Measurements from ENCODE around the gene RHOBTB3.

Gene RHOBTB3

GRCh38 chr5:95731571-95732554, 727 bp downstream of the RHOBTB3 start:
- no peak for DNase-seq (ENCODE audit: low read depth)

- DNase-seq (ENCODE audit: low read depth) = no peak
Observed at GRCh38 chr5:95733107-95733665, 2.0 kb downstream of the RHOBTB3 start.

GRCh38 chr5:95734187-95734586, 3.1 kb downstream of the RHOBTB3 start:
- no peak for DNase-seq (ENCODE audit: low read depth)

- DNase-seq (ENCODE audit: low read depth) = no peak
Observed at GRCh38 chr5:95734906-95735305, 3.8 kb downstream of the RHOBTB3 start.

- no peak for DNase-seq (ENCODE audit: low read depth)
Observed at GRCh38 chr5:95735406-95735805, 4.3 kb downstream of the RHOBTB3 start.

GRCh38 chr5:95738072-95738471, 6.9 kb downstream of the RHOBTB3 start:
- DNase-seq (ENCODE audit: low read depth) = no peak

- no peak for DNase-seq (ENCODE audit: low read depth)
Observed at GRCh38 chr5:95738834-95739233, 7.7 kb downstream of the RHOBTB3 start.

- no peak for DNase-seq (ENCODE audit: low read depth)
Observed at GRCh38 chr5:95739857-95740256, 8.7 kb downstream of the RHOBTB3 start.

- DNase-seq (ENCODE audit: low read depth) = no peak
Observed at GRCh38 chr5:95741458-95741857, 10.3 kb downstream of the RHOBTB3 start.

GRCh38 chr5:95743232-95743631, 12.1 kb downstream of the RHOBTB3 start:
- no peak for DNase-seq (ENCODE audit: low read depth)

- no peak for DNase-seq (ENCODE audit: low read depth)
Observed at GRCh38 chr5:95743877-95744276, 12.7 kb downstream of the RHOBTB3 start.

- no peak for DNase-seq (ENCODE audit: low read depth)
Observed at GRCh38 chr5:95746194-95746593, 15.1 kb downstream of the RHOBTB3 start.

- no peak for DNase-seq (ENCODE audit: low read depth)
Observed at GRCh38 chr5:95746722-95747679, 15.9 kb downstream of the RHOBTB3 start.

- no peak for DNase-seq (ENCODE audit: low read depth)
Observed at GRCh38 chr5:95748133-95748532, 17.0 kb downstream of the RHOBTB3 start.

- DNase-seq (ENCODE audit: low read depth) = no peak
Observed at GRCh38 chr5:95754545-95754944, 23.4 kb downstream of the RHOBTB3 start.

GRCh38 chr5:95759005-95759404, 27.9 kb downstream of the RHOBTB3 start:
- DNase-seq (ENCODE audit: low read depth) = no peak

GRCh38 chr5:95759634-95760033, 28.5 kb downstream of the RHOBTB3 start:
- peak; percentile 18 for DNase-seq (ENCODE audit: low read depth)

GRCh38 chr5:95760273-95761191, 29.4 kb downstream of the RHOBTB3 start:
- DNase-seq (ENCODE audit: low read depth) = peak; percentile 89

- no peak for DNase-seq (ENCODE audit: low read depth)
Observed at GRCh38 chr5:95761771-95762651, 30.9 kb downstream of the RHOBTB3 start.

- DNase-seq (ENCODE audit: low read depth) = no peak
Observed at GRCh38 chr5:95762652-95763041, 31.5 kb downstream of the RHOBTB3 start.

Data from fibroblast of the conjunctiva (primary cell).